HFF-Myc (cell line): Measurements from ENCODE around the gene CAND2.

Experiments
- DNase-seq: peaks from one replicate; pipeline ENCODE4 v3.0.0-alpha.2; 2011; ENCODE audit warnings: low read depth; ENCODE audit errors: extremely low read depth
- H3K4me3 ChIP-seq: replicated peaks from 2 replicates; pipeline ENCODE4 v1.5.1; 2011; ENCODE audit warnings: low read depth, mild to moderate bottlenecking, control low read depth, low read length
- CTCF ChIP-seq: IDR thresholded peaks from 2 replicates; pipeline ENCODE4 v1.5.1; 2012; ENCODE audit warnings: mild to moderate bottlenecking, low read depth, low read length, control low read depth; ENCODE audit errors: missing control alignments

CAND2 gene

GRCh38 chr3:12798559-12799179 lies 2.2 kb downstream of the CAND2 start:
- DNase-seq = no peak
- no peak overlapping the region for H3K4me3 ChIP-seq
- no peak for TF ChIP-seq CTCF

- TF ChIP-seq CTCF = no peak
- DNase-seq = no peak
- H3K4me3 ChIP-seq = no peak overlapping the region
Observed at GRCh38 chr3:12799525-12800440, 3.3 kb downstream of the CAND2 start.

DNA sequence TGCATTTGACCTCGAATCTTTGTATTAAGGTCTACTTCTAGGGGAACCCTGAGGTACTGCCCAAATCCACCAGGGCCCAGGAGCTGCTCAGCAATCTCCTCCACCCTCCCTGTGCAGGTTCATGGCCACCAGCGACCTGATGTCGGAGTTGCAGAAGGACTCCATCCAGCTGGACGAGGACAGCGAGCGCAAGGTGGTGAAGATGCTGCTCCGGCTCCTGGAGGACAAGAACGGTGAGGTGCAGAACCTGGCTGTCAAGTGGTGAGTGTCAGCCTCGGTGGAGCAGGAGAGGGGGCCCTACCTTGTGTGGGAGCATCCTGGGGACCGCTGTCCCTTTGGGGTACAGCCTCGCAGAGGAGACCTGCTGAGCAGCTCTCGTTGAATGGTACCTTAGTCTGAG lies 6.9 kb downstream of the CAND2 start:
- no peak for TF ChIP-seq CTCF
- DNase-seq = no peak
- no peak overlapping the region for H3K4me3 ChIP-seq

- no peak for DNase-seq
- H3K4me3 ChIP-seq = no peak overlapping the region
- no peak for TF ChIP-seq CTCF
Observed at GRCh38 chr3:12807066-12807465, 10.6 kb downstream of the CAND2 start.

DNA sequence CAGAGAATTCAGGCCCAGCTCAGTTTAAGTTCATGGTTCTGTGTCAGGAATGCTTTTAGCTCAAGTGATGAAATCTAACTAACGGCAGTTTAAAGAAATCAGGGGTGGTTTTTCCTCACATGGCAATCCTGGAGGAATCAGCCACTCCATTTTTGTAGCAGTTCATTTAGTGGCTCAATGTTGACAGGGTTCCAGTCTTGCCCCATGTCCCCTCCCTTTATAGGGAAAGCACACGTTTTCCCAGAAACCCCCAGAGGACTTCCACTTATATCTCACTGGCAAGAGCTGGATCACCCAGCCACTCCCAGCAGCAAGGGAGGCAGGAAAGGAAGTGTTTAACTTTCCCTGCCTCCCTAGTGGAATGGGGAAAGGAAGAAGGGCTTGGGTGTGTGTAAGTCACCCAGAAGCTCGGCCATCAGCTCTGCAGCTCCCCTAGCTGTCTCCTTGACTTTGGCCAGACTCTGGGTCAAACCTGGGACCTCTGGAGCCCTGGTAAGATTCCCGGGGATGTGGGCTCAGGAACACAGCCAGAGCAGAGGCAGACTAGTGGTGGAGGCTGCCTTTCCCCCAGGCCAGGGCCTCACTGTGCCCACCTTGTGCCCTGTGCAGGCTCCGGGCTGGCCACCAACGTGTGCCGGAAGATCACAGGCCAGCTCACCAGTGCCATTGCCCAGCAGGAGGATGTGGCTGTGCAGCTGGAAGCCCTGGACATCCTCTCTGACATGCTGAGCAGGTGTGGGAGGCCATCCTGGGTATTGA lies 11.3 kb downstream of the CAND2 start:
- H3K4me3 ChIP-seq = no peak overlapping the region
- TF ChIP-seq CTCF = no peak
- DNase-seq = no peak

DNA sequence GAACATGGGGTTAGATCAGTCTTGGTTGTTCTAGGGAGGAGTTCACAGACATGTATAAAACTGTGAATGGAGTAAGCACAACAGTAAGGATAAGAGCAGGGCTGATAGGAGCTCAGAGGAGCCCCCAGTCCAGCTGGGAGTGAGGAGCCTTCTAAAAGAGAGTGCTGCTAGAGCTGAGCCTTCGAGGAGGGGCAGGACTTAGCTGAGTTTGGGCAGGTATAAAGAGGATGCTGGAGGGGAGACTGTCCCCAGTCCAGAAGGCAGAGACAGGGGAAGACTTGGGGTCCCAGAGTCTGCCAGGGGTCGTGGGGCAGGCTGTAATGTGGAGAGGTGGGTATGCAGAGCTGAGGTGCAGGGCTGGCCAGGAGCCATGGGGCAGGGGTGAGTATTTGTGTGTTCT lies 12.1 kb downstream of the CAND2 start:
- DNase-seq = no peak
- no peak for TF ChIP-seq CTCF
- no peak overlapping the region for H3K4me3 ChIP-seq
